Adipocyte (in vitro differentiated cells): ENCODE data around the gene LMX1A.

ENCODE experiments used
- DNase-seq: peaks from one replicate; pipeline ENCODE4 v3.0.0-alpha.2; 2015; ENCODE audit warnings: low read depth
- H3K27me3 ChIP-seq: replicated peaks from 2 replicates; pipeline ENCODE4 v1.7.0; 2013; ENCODE audit warnings: mild to moderate bottlenecking, low read length, moderate library complexity; ENCODE audit not compliant: control insufficient read depth, insufficient read depth
- H3K36me3 ChIP-seq: 2 replicates; pipeline ENCODE4 v1.7.0; 2013; ENCODE audit warnings: low read length, mild to moderate bottlenecking, moderate library complexity; ENCODE audit not compliant: control insufficient read depth, insufficient read depth, severe bottlenecking
- H3K4me1 ChIP-seq: 2 replicates; pipeline ENCODE4 v1.7.0; 2013; ENCODE audit warnings: mild to moderate bottlenecking, low read length, moderate library complexity; ENCODE audit not compliant: control insufficient read depth, insufficient read depth
- H3K4me3 ChIP-seq: 2 replicates; pipeline ENCODE4 v1.7.0; 2013; ENCODE audit warnings: mild to moderate bottlenecking, low read length, moderate library complexity
- H3K9ac ChIP-seq: 2 replicates; pipeline ENCODE4 v1.7.0; 2013; ENCODE audit warnings: mild to moderate bottlenecking, low read length, moderate library complexity
- H3K9me3 ChIP-seq: 2 replicates; pipeline ENCODE4 v1.7.0; 2013; ENCODE audit warnings: mild to moderate bottlenecking, low read length, moderate library complexity; ENCODE audit not compliant: control insufficient read depth

The LMX1A gene

GRCh38 chr1:165205145-165205544 is 151.4 kb downstream of the LMX1A start:
- H3K4me3 ChIP-seq = no peak overlapping the region
- DNase-seq = no peak
- H3K4me1 ChIP-seq = no peaks in the 10 kb centered on the region
- no peaks in the 10 kb centered on the region for H3K9me3 ChIP-seq
- H3K27me3 ChIP-seq = peaks cover 5% of the 10 kb centered on the region
- no peaks in the 10 kb centered on the region for H3K36me3 ChIP-seq
- H3K9ac ChIP-seq = no peak overlapping the region

- Histone ChIP-seq H3K4me1 (no peaks in the 10 kb centered on the region), H3K4me3 (no peak overlapping the region), H3K9ac (no peak overlapping the region), H3K9me3 (no peaks in the 10 kb centered on the region), H3K36me3 (no peaks in the 10 kb centered on the region), H3K27me3 (peaks cover 5% of the 10 kb centered on the region)
- DNase-seq = no peak
These were observed 152.0 kb downstream of the LMX1A start for GRCh38 chr1:165204548-165204947.

DNA sequence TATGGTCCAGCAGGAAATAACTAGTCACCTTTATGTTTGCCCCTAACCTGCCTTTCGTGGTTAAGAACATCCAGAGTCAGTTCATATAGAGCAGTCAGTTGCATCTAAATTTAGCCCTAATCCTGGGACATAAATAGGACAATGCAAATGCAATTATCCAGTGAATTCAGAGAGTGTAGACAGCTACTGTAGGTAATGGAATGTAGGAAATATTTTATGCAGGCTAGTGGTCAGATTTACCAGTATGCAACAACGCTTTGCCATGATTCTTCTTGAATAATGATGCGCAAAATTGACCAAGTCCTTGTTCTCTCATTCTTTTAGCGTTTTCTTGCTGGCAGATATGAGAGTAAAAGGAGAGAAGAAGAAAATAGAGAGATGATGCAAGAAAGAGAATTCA is 165.4 kb downstream of the LMX1A start:
- H3K36me3 ChIP-seq = no peaks in the 10 kb centered on the region
- H3K4me1 ChIP-seq = no peaks in the 10 kb centered on the region
- peaks cover 26% of the 10 kb centered on the region for H3K27me3 ChIP-seq
- no peak overlapping the region for H3K9ac ChIP-seq
- DNase-seq = no peak
- H3K4me3 ChIP-seq = no peak overlapping the region
- no peaks in the 10 kb centered on the region for H3K9me3 ChIP-seq

DNA sequence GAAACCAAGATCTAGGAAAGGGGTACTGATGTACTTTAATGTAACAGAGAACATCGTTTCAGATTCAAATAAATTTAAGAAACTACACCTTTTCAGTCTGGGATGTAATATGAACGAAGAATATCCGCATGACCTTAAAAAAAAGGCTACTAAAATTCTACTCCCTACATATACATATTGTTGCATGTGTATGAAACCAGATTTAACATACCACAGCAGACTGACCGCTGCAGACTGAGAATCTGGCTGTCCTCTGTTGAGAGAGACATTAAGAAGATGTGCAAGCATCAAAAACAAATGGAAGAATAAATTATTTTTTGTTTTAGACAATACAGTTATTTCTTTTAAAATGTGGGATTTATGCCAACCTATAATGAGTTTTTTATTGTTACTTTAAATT is 166.6 kb downstream of the LMX1A start:
- no peak overlapping the region for H3K9ac ChIP-seq
- H3K36me3 ChIP-seq = no peaks in the 10 kb centered on the region
- no peaks in the 10 kb centered on the region for H3K9me3 ChIP-seq
- H3K4me3 ChIP-seq = no peak overlapping the region
- no peaks in the 10 kb centered on the region for H3K4me1 ChIP-seq
- H3K27me3 ChIP-seq = peaks cover 20% of the 10 kb centered on the region
- no peak for DNase-seq

DNA sequence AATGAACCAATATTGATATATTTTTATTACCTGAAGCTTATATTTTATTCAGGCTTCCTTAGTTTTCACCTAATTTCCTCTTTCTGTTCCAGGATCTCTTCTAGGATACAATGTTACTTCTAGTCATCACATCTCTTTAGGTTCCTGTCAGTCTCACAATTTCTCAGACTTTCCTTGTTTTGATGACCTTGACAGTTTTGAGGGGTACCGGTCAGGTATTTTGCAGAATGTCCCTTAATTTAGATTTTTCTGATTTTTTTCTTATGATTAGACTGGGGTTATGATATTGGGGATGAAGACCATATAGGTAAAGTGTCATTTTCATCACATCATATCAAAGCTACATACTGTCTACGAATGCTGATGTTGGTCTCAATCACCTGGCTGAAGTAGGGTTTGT is 167.5 kb downstream of the LMX1A start:
- no peak for DNase-seq
- Histone ChIP-seq H3K27me3 (peaks cover 12% of the 10 kb centered on the region), H3K4me1 (no peaks in the 10 kb centered on the region), H3K9ac (no peak overlapping the region), H3K36me3 (no peaks in the 10 kb centered on the region), H3K9me3 (no peaks in the 10 kb centered on the region), H3K4me3 (no peak overlapping the region)

GRCh38 chr1:165187031-165188009 is 169.2 kb downstream of the LMX1A start:
- H3K36me3 ChIP-seq = no peaks in the 10 kb centered on the region
- H3K9ac ChIP-seq = no peak overlapping the region
- no peak overlapping the region for H3K4me3 ChIP-seq
- H3K9me3 ChIP-seq = no peaks in the 10 kb centered on the region
- H3K27me3 ChIP-seq = peaks cover 8% of the 10 kb centered on the region
- DNase-seq = no peak
- no peaks in the 10 kb centered on the region for H3K4me1 ChIP-seq

DNA sequence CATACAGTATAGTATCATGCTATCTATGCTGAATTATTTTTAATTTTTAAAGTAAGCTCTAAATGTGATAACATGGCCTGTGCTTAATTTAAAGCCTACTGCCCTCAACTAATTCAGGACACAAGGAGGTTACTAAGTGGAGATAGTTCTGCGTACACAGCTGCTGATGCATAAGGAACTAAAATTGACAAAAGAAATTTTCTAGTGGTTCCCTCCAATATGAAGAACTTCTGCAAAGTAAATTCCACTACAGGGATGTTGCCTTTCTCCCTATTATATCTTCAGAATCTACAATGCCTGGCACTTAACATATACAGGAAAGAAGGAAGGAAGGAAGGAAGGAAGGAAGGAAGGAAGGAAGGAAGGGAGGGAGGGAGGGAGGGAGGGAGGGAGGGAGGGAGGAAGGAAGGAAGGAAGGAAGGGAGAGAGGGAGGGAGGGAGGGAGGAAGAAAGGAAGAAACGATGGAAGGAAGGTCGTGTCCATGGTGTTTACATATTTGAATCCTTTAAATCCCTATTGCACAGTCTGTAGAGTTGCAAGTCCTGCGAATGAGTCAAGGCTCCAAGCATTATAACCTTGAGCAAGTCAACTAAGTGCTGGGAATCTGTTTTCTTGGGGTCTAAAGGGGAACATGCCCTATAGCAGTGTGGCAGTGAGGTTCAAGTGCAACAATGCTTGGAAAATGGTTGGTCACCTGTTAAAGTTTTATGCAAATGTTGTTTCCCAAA is 171.2 kb downstream of the LMX1A start:
- Histone ChIP-seq H3K4me3 (no peak overlapping the region), H3K9ac (no peak overlapping the region), H3K36me3 (no peaks in the 10 kb centered on the region), H3K4me1 (no peaks in the 10 kb centered on the region), H3K27me3 (peaks cover 6% of the 10 kb centered on the region), H3K9me3 (no peaks in the 10 kb centered on the region)
- DNase-seq = no peak

DNA sequence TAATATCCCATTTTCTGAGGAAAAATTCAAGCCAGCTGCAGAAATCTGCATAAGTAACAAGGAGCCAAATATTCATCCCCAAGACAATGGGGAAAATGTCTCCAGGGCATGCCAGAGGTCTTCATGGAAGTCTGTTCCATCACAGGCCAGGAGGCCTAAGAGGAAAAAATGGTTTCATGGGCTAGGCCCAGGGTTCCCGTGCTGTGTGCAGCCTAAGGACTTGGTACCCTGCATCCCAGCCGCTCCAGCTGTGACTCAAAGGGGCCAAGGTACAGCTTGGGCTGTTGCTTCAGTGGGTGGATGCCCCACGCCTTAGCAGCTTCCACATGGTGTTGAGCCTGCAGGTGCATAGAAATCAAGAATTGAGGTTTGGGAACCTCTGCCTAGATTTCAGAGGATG is 173.5 kb downstream of the LMX1A start:
- Histone ChIP-seq H3K9me3 (no peaks in the 10 kb centered on the region), H3K4me1 (no peaks in the 10 kb centered on the region), H3K4me3 (no peak overlapping the region), H3K36me3 (no peaks in the 10 kb centered on the region), H3K9ac (no peak overlapping the region), H3K27me3 (peaks cover 17% of the 10 kb centered on the region)
- DNase-seq = no peak

- Histone ChIP-seq H3K4me3 (no peak overlapping the region), H3K4me1 (no peaks in the 10 kb centered on the region), H3K36me3 (no peaks in the 10 kb centered on the region), H3K9ac (no peak overlapping the region), H3K9me3 (no peaks in the 10 kb centered on the region), H3K27me3 (peaks cover 13% of the 10 kb centered on the region)
- DNase-seq = no peak
These were observed 177.2 kb downstream of the LMX1A start for GRCh38 chr1:165179306-165179705.

DNA sequence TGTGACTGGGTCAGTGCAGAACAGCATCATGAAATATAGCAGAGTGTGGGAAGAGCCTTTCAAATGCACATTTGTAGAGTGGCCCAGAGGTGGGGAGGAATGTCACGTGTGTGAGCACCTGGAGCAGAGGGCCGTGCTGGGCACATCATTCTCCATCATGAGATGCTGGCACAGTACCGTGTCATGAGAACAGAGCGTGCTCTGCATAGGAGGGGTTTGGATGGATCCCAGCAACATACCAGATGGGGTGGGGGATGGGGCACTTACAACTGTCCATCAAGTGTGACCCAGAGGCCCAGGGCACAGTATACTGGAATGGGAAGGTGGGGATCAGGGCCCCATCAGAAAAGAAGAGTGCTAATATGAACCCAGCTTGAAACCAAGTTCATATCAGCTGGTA is 182.0 kb downstream of the LMX1A start:
- no peaks in the 10 kb centered on the region for H3K9me3 ChIP-seq

GRCh38 chr1:165173818-165174217 is 182.7 kb downstream of the LMX1A start:
- DNase-seq = no peak
- no peaks in the 10 kb centered on the region for H3K36me3 ChIP-seq
- no peak overlapping the region for H3K4me3 ChIP-seq
- no peak overlapping the region for H3K9ac ChIP-seq
- H3K27me3 ChIP-seq = peaks cover 17% of the 10 kb centered on the region
- H3K9me3 ChIP-seq = no peaks in the 10 kb centered on the region
- no peaks in the 10 kb centered on the region for H3K4me1 ChIP-seq

More for the DNA sequence above, 182.0 kb downstream of the LMX1A start:
- no peaks in the 10 kb centered on the region for H3K36me3 ChIP-seq
- H3K9ac ChIP-seq = no peak overlapping the region
- no peak for DNase-seq
- H3K4me3 ChIP-seq = no peak overlapping the region
- H3K4me1 ChIP-seq = no peaks in the 10 kb centered on the region
- peaks cover 18% of the 10 kb centered on the region for H3K27me3 ChIP-seq
